Stomach (tissue), 9 donors: ENCODE results near the gene PDE6H. TPM values are rescaled to one million over a fixed set of nuclear protein-coding genes. Genes with fewer than 3 reads are reported as not detected.

Source experiments
- DNase-seq, 2 donors: peaks; one replicate each; pipeline versions ENCODE4 v3.0.0 to v3.0.0-alpha.2; 2013 to 2019
- H3K27ac ChIP-seq, 5 donors: fragments of 200-600 bp in 4 of 5; sonication (generic) in 4 of 5; one replicate each; pipeline ENCODE4 v1.5.1; 2013 to 2019; ENCODE audit warnings: mild to moderate bottlenecking in 1 of 5, moderate library complexity in 1 of 5
- H3K27me3 ChIP-seq, 3 donors: fragments of 200-600 bp; sonication (generic); one replicate each; pipeline ENCODE4 v1.5.1; 2017 to 2019; ENCODE audit warnings: mixed run types in 1 of 3
- H3K36me3 ChIP-seq, 4 donors: fragments of 200-600 bp; sonication (generic); 1 replicate in 3 of 4; 2 replicates in 1 of 4; pipeline ENCODE4 v1.5.1; 2016 to 2019
- H3K4me1 ChIP-seq, 4 donors: fragments of 200-600 bp; sonication (generic); one replicate each; pipeline ENCODE4 v1.5.1; 2016 to 2019
- H3K4me3 ChIP-seq, 4 donors: fragments of 200-600 bp; sonication (generic) in 3 of 4; one replicate each; pipeline ENCODE4 v1.5.1; 2016 to 2019; ENCODE audit warnings: mild to moderate bottlenecking in 1 of 4
- H3K9me3 ChIP-seq, 4 donors: fragments of 200-600 bp; sonication (generic); one replicate each; pipeline ENCODE4 v1.5.1; 2016 to 2019
- CTCF ChIP-seq, 7 experiments: fragments of 450-650 bp in 4 of 7; fragments of 200-600 bp in 3 of 7; sonication (generic) in 3 of 7; IDR thresholded peaks; one replicate each; pipeline ENCODE4 v1.5.1; 2016 to 2019; ENCODE audit warnings: antibody characterized with exemption in 7 of 7, control low read depth in 2 of 7, mild to moderate bottlenecking in 1 of 7
- EP300 ChIP-seq: sonication (generic); formaldehyde crosslinking; IDR thresholded peaks from one replicate; pipeline ENCODE4 v1.6.1; 2017; ENCODE audit warnings: antibody characterized with exemption
- POLR2A ChIP-seq, 4 donors: fragments of 450-650 bp; IDR thresholded peaks; one replicate each; pipeline ENCODE4 v1.6.1; 2016; ENCODE audit warnings: antibody characterized with exemption in 4 of 4, control low read depth in 2 of 4, mild to moderate bottlenecking in 1 of 4, moderate library complexity in 1 of 4
- POLR2AphosphoS5 ChIP-seq, 3 donors: sonication (generic); formaldehyde crosslinking; IDR thresholded peaks; one replicate each; pipeline ENCODE4 v1.6.1; 2016; ENCODE audit warnings: antibody characterized with exemption in 3 of 3
- WGBS, 5 donors: extraction: QIAGEN DNeasy Blood & Tissue Kit in 3 of 5; methylation state at CpG; one replicate each; pipeline versions ENCODE4 v1.1.5 to v1.1.7; 2013 to 2018; 5-methylcytosine and 5-hydroxymethylcytosine counted together
- intact Hi-C: fragments of 100-400 bp; cut with DNase I; formaldehyde crosslinking; loops from one replicate; pipeline ENCODE4 v1.15.1; 2023; ENCODE audit warnings: low total_unique reads
- polyA plus RNA-seq, 3 donors: library from polyadenylated mRNA; stranded (reverse); fragments of 200-250 nt; gene quantifications; one replicate each; pipeline ENCODE4 v1.2.3, GENCODE V29; 2013
- total RNA-seq, 5 donors: library from RNA; depleted of rRNA; stranded (reverse); fragments of >200 nt; gene quantifications; one replicate each; pipeline versions ENCODE4 v1.1.0 to v1.2.3, GENCODE V29; 2014 to 2016
- donor health status: healthy with polysubstance abuse.
- donor health status: Bipolar disorder and iron deficiency.
- donor health status: healthy.

The PDE6H gene
- total and polyA plus RNA-seq, 8 donors = not detected

GRCh38 chr12:14991069-14991468, 18.2 kb downstream of the PDE6H start:
- DNase-seq = no peak
- TF ChIP-seq POLR2AphosphoS5 (IDR thresholded peaks at IDR 0.05) = no peak
- TF ChIP-seq CTCF (IDR thresholded peaks at IDR 0.05) = no peak
- TF ChIP-seq POLR2A (IDR thresholded peaks at IDR 0.05) = no peak
- TF ChIP-seq EP300 = no peak
- H3K4me1 ChIP-seq = no peaks in the 10 kb centered on the region
- H3K4me3 ChIP-seq = no peak overlapping the region
- no peaks in the 10 kb centered on the region for H3K36me3 ChIP-seq
- H3K27me3 ChIP-seq = no peaks in the 10 kb centered on the region
- H3K9me3 ChIP-seq = no peaks in the 10 kb centered on the region
- no peak overlapping the region for H3K27ac ChIP-seq
- intact Hi-C loops = no loop called here

GRCh38 chr12:14992673-14993072, 19.8 kb downstream of the PDE6H start:
- no peaks in the 10 kb centered on the region for H3K9me3 ChIP-seq
- H3K27me3 ChIP-seq = no peaks in the 10 kb centered on the region
- intact Hi-C loops = no loop called here
- WGBS, 5 donors = 92 to 98% (median 96%) methylated on average over 3 of the region's 3 CpGs
- no peak for DNase-seq
- TF ChIP-seq EP300 (no peak), POLR2A (IDR thresholded peaks at IDR 0.05) (no peak), POLR2AphosphoS5 (IDR thresholded peaks at IDR 0.05) (no peak), CTCF (IDR thresholded peaks at IDR 0.05) (no peak)
- H3K4me1 ChIP-seq = no peaks in the 10 kb centered on the region
- no peaks in the 10 kb centered on the region for H3K36me3 ChIP-seq
- H3K4me3 ChIP-seq = no peak overlapping the region
- H3K27ac ChIP-seq = no peak overlapping the region

- H3K27ac ChIP-seq = no peak overlapping the region
- H3K36me3 ChIP-seq = no peaks in the 10 kb centered on the region
- DNase-seq = no peak
- H3K9me3 ChIP-seq = no peaks in the 10 kb centered on the region
- 79 to 88% (median 81%) methylated on average over 5 of the region's 5 CpGs for WGBS, 5 donors
- intact Hi-C loops = no loop called here
- H3K4me1 ChIP-seq = no peaks in the 10 kb centered on the region
- H3K4me3 ChIP-seq = no peak overlapping the region
- H3K27me3 ChIP-seq = no peaks in the 10 kb centered on the region
- TF ChIP-seq EP300 (no peak), CTCF (IDR thresholded peaks at IDR 0.05) (no peak), POLR2AphosphoS5 (IDR thresholded peaks at IDR 0.05) (no peak), POLR2A (IDR thresholded peaks at IDR 0.05) (no peak)
Observed at GRCh38 chr12:14993117-14993516, 20.3 kb downstream of the PDE6H start.

- intact Hi-C loops = no loop called here
- no peak for TF ChIP-seq POLR2A (IDR thresholded peaks at IDR 0.05)
- TF ChIP-seq POLR2AphosphoS5 (IDR thresholded peaks at IDR 0.05) = no peak
- TF ChIP-seq EP300 = no peak
- TF ChIP-seq CTCF (IDR thresholded peaks at IDR 0.05) = no peak
- WGBS, 5 donors = 58 to 83% (median 67%) methylated on average over 4 of the region's 4 CpGs
Observed at GRCh38 chr12:14993537-14994266, 20.9 kb downstream of the PDE6H start.

More at GRCh38 chr12:14993537-14994266, 20.9 kb downstream of the PDE6H start:
- no peak overlapping the region for H3K4me3 ChIP-seq
- H3K4me1 ChIP-seq = peaks cover 0 to 3% (median 0%) of the 10 kb centered on the region in 4 donors
- no peaks in the 10 kb centered on the region for H3K9me3 ChIP-seq
- no peaks in the 10 kb centered on the region for H3K27me3 ChIP-seq
- H3K36me3 ChIP-seq = no peaks in the 10 kb centered on the region
- no peak for DNase-seq
- H3K27ac ChIP-seq = peak overlapping the region in 1 of 5 donors; percentile 5
